M059J (cell line): Measurements from ENCODE around the gene TRIM62. TPM values are rescaled to one million over a fixed set of nuclear protein-coding genes. Genes with fewer than 3 reads are reported as not detected.

Experiments used
- DNase-seq: peaks from one replicate; pipeline ENCODE4 v3.0.0-alpha.2; 2012; ENCODE audit warnings: low read depth
- total RNA-seq: library from RNA; depleted of rRNA; stranded (reverse); fragments of >200 nt; shearing (Covaris generic); gene quantifications from 2 replicates; pipeline ENCODE4 v1.2.3, GENCODE V29; 2014

The TRIM62 gene
- total RNA-seq, 1 experiment from 2014 or later, result 14.4 TPM

GRCh38 chr1:33180911-33181890, 642 bp downstream of the TRIM62 start:
- peak; percentile 86 for DNase-seq

GRCh38 chr1:33180226-33180910, 1.5 kb downstream of the TRIM62 start:
- DNase-seq, result no peak

- DNase-seq, result no peak
These were observed 2.9 kb downstream of the TRIM62 start for GRCh38 chr1:33178836-33179439.

GRCh38 chr1:33177996-33178540, 3.8 kb downstream of the TRIM62 start:
- DNase-seq, result no peak

- DNase-seq, result no peak
These were observed 5.0 kb downstream of the TRIM62 start for GRCh38 chr1:33176887-33177286.

- DNase-seq, result peak; percentile 87
These were observed 5.4 kb downstream of the TRIM62 start for GRCh38 chr1:33176362-33176850.

- no peak for DNase-seq
These were observed 6.0 kb downstream of the TRIM62 start for GRCh38 chr1:33175865-33176264.

GRCh38 chr1:33173091-33173490, 8.8 kb downstream of the TRIM62 start:
- no peak for DNase-seq

- DNase-seq, result no peak
These were observed 9.6 kb downstream of the TRIM62 start for GRCh38 chr1:33171977-33172813.

GRCh38 chr1:33170351-33171274, 11.2 kb downstream of the TRIM62 start:
- DNase-seq, result peak; percentile 33

GRCh38 chr1:33169290-33170055, 12.4 kb downstream of the TRIM62 start:
- DNase-seq, result no peak

GRCh38 chr1:33168556-33169289, 13.1 kb downstream of the TRIM62 start:
- no peak for DNase-seq

GRCh38 chr1:33167650-33168447, 14.0 kb downstream of the TRIM62 start:
- no peak for DNase-seq

- DNase-seq, result no peak
These were observed 16.0 kb downstream of the TRIM62 start for GRCh38 chr1:33165809-33166208.

GRCh38 chr1:33165209-33165608, 16.6 kb downstream of the TRIM62 start:
- DNase-seq, result no peak

- DNase-seq, result peak; percentile 89
These were observed 18.0 kb downstream of the TRIM62 start for GRCh38 chr1:33163621-33164519.

GRCh38 chr1:33162141-33162540, 19.7 kb downstream of the TRIM62 start:
- DNase-seq, result no peak
